ES-I3 (cell line): Measurements from ENCODE around the gene FRMD4B.

Source experiments
- H3K36me3 ChIP-seq: 2 replicates; pipeline ENCODE4 v1.6.1; 2013; ENCODE audit warnings: mild to moderate bottlenecking, low read length, control low read depth, moderate library complexity; ENCODE audit not compliant: insufficient read depth
- H3K4me1 ChIP-seq: 2 replicates; pipeline ENCODE4 v1.6.1; 2013; ENCODE audit warnings: mild to moderate bottlenecking, control low read depth, low read length; ENCODE audit not compliant: insufficient read depth
- H3K9ac ChIP-seq: 2 replicates; pipeline ENCODE4 v1.6.1; 2013; ENCODE audit warnings: low read depth, mild to moderate bottlenecking, low read length, moderate library complexity
- H3K9me3 ChIP-seq: 2 replicates; pipeline ENCODE4 v1.6.1; 2013; ENCODE audit warnings: mild to moderate bottlenecking, low read length, moderate library complexity; ENCODE audit not compliant: control insufficient read depth, insufficient read depth

FRMD4B gene

DNA sequence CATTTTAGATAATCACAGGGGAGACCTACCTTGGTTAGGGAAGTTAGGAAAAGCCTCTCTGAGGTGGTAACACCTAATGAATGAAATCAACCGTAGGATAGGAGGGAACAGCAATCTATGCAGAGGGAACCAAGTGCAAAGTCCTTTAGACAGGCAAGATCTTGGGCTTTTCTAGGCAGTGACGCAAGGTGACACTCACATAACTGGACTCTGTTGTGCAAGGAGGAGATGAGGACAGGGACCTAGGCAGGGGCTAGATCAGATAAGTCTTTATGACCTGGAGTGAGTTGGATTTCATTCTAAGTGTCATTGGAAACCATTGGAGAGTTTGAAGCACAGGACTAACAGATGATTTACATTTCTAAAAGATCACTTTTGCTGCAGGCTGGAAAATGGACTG lies 258.9 kb downstream of the FRMD4B start:
- Histone ChIP-seq H3K9me3 (no peaks in the 10 kb centered on the region), H3K36me3 (no peaks in the 10 kb centered on the region), H3K9ac (no peak overlapping the region), H3K4me1 (no peaks in the 10 kb centered on the region)

DNA sequence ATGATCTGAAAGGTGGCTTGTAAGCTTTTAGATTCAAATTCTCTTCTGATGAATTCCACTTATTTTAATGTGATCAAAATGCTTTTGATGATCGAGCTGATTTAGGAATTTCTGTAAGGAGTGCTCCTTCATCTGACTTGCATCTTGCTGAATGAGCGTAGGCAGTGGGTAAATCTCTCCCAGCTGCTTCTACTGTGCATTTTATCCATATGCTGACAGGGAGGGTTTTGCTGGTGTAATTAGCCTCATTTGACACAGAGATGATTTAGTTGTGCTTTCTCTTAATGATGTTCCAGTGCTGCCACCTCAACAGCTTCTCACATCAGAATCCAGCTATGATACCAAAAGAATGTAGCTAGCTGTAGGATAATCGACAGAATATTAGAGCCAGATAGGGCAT lies 259.7 kb downstream of the FRMD4B start:
- no peaks in the 10 kb centered on the region for H3K9me3 ChIP-seq
- H3K9ac ChIP-seq, result no peak overlapping the region
- H3K36me3 ChIP-seq, result no peaks in the 10 kb centered on the region
- no peaks in the 10 kb centered on the region for H3K4me1 ChIP-seq

DNA sequence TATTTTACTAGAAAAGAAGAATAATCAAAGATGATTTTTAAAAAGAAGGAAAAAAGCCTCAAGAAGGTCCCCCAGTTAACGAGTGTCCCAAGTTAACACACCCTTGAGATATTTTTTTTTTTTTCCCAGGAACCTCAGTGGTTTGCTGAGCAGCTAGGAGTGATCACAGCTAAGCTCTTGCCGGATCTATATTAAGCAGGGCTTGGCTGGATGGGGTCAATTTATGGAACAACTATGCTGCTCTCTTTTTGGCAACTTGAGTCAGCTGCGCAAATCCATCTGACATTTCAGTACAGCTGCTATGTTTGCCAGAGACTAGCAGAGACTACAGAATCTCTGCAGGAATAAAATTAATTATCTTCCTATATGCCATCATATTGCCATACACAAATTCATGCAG lies 263.5 kb downstream of the FRMD4B start, which contains the start of gene LMOD3:
TSS of gene LMOD3 (minus strand) at position 193 of the 400 bp plus-strand sequence. CDS start 209 bp downstream, outside the sequence.
- Histone ChIP-seq H3K9ac (no peak within 1 kb of the TSS), H3K4me1 (no peaks in the 10 kb centered on the region), H3K9me3 (no peaks in the 10 kb centered on the region), H3K36me3 (no peaks in the 10 kb centered on the region)

DNA sequence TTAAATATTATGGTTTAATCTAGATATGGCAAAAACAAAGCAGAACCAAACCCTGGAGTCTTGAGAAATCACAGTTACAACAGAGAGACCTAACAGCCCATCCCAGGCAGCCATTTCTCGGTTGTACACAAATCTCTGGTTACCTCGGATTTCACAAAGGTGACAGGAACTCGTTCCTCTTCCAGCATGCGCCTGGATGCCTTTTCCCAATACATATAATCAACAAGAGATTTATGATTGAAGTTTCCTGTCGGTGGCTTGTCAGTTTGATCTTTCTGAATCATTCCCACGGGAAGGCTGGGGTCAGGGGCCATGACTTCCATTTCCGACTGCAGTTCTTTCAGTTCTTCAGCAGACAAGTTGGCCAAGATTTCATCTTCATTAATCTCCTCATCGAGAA lies 263.9 kb downstream of the FRMD4B start:
- no peak overlapping the region for H3K9ac ChIP-seq
- H3K9me3 ChIP-seq, result no peaks in the 10 kb centered on the region
- no peaks in the 10 kb centered on the region for H3K4me1 ChIP-seq
- no peaks in the 10 kb centered on the region for H3K36me3 ChIP-seq

DNA sequence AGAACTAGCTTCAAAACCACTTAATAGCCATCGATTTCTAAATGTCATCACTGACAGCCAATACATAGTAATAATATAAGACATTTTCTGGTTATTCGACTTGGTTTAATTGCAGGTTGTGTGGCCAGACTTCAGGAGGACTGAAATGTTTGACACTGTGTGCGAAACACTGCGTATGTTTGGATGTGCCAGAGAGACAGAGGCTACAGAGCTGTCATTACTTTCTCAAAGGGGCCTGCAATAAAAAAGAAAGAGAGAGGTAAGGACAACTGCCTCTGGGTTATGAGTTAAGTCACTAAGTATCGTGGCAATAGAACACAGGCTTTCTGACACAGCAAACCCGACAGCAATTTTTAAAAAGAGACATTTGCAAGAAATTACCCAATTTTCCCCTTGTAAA lies 264.4 kb downstream of the FRMD4B start:
- Histone ChIP-seq H3K36me3 (no peaks in the 10 kb centered on the region), H3K4me1 (no peaks in the 10 kb centered on the region), H3K9ac (no peak overlapping the region), H3K9me3 (no peaks in the 10 kb centered on the region)

DNA sequence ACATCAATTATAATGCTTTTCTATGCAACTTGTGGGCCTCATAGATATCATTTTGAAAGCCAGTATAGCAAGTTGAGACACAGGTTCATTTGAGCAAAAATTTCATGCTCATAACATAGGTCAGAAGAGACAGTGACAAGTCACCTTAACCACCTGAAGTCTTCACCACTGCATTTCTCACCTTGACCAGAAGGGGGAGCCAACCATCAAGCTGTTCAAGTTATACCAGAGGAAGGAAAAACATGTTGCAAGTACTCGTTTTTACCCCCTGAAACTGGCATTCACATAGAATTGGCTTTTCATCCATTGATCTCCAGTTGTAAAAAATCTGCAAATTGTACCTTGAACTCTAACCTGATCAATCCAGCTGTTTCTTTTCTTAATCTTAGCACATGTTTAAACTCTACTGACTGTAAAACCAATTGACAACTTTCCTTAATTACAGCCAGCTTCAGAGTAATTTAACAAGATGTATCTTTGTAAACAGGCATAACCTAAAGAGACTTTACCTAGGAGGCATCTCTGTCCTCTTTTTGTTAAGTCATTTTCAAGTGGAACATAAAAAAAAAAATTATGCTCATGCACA lies 264.9 kb downstream of the FRMD4B start:
- no peak overlapping the region for H3K9ac ChIP-seq
- no peaks in the 10 kb centered on the region for H3K9me3 ChIP-seq
- no peaks in the 10 kb centered on the region for H3K36me3 ChIP-seq
- H3K4me1 ChIP-seq, result no peaks in the 10 kb centered on the region
